ENCODE measurements around the gene MCRS1.

GRCh38 chr12:49534731-49535278 lies 33.1 kb downstream of the MCRS1 start:
- TF ChIP-seq POLR2A (IDR thresholded peaks at IDR 0.05), result no peak
- TF ChIP-seq CTCF (IDR thresholded peaks at IDR 0.05), result no peak
